GM18499 (cell line): ENCODE data around the gene FER.
A peak's percentile ranks its signal among the peaks of the same experiment; 100 is the strongest.
"Not testable (repeated sequence)": the region's sequence is repeated elsewhere in the genome, so short reads cannot be mapped to it uniquely, and the experiment has no call there.

Experiments used
- ATAC-seq: cut with Tn5 transposase; IDR thresholded peaks from one replicate; pipeline ENCODE4 v1.9.1; 2021; ENCODE audit warnings: moderate number of reproducible peaks; ENCODE audit not compliant: insufficient read depth, unreplicated experiment

FER gene

DNA sequence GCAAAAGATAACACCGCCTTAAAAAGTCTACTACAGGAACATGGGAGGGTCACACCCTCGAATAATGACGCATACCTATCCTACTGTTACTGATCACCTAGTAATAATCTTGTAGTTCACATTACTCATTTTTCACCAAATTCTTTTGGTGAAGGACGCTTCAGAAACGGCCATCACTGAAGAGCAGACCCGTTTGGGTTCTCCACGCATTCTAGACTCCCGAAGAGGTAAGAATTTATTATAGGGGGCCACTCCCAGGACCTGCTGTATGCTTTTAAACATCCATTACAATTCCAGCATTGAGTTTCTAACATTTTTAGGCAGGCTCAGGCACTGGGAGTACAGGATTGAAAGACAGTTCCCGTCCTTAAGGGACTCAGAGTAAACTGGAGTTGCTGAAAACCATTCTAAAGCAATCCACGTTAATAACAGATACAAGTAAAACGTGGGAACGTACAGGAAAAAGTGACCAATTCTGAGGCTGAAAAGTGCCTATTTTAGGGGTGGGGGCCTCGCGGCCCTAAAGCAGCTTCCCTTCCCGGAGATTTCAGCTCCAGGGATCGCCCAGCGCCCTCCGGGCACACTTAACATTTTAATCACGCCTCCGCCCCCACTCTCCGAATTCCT is at the start of gene FER:
FER (plus strand) TSS at position 124 of the 627 bp plus-strand sequence. CDS start 50,286 bp downstream, outside the sequence.
- ATAC-seq = peak; percentile 42

DNA sequence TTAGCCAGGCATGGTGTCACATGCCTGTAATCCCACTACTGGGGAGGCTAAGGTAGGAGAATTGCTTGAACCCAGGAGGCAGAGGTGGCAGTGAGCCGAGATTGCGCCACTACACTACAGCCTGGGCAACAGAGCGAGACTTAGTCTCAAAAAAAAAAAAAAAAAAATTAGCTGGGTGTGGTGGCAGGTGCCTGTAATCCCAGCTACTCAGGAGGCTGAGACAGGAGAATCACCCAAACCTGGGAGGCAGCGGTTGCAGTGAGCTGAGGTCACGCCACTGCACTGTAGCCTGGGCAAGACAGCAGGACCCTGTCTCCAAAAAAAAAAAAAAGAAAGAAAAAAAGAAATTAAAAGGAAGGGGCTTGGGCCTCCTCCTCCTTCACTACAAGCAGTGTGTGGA is 47.3 kb upstream of the FER start:
- not testable (repeated sequence) for ATAC-seq

DNA sequence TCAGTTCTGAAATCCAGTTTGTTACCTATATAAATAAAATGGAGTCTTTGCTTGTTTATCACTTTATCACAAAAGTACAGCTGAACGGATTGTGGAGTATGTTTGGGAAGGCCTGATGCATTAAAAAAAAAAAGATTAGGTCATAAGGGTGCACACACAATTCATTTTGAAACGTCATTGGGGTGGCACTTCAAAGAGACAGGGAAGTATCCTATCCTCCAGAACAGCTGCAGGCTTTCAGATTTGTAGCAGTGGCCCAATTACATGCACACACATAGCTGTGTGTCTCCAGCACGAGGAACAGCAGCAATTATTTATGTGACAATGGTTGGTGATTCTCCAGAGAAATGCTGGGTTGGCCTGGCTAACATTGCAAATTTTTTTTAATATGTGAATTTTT is 46.8 kb upstream of the FER start:
- ATAC-seq = no peak

DNA sequence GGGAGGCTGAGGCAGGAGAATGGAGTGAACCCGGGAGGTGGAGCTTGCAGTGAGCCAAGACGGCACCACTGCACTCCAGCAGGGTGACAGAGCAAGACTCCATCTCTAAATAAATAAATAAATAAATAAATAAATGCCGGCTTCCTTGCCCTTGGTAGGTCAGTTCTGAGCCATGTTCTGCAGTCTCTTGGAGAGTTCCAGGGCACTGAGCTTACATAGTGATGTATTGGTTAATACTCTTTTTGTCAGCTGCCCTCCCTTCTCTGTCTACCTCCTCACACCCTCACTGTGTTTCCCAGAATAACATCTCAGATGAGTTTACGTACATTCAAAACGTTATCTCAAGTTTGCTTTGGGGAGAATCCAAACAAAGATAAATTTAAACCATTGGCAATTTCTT is 45.2 kb upstream of the FER start:
- ATAC-seq = no peak

DNA sequence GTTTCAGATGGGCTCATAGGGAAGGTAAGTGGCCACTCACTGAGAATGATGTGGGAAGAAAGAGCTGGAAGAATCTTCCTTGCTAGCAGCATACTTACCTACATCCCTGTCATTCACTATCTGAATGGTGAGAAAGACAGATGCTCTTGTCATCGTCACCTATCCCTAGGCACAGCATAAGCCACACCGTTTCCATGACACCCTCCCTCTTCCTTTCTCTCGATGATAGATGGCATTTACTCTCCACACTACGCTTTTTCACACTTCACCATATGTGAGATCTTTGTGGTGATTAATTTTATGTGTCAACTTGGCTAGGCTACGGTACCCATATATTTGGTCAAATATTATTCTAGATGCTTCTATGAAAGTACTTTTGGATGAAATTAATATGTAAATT is 44.4 kb upstream of the FER start:
- ATAC-seq = no peak

DNA sequence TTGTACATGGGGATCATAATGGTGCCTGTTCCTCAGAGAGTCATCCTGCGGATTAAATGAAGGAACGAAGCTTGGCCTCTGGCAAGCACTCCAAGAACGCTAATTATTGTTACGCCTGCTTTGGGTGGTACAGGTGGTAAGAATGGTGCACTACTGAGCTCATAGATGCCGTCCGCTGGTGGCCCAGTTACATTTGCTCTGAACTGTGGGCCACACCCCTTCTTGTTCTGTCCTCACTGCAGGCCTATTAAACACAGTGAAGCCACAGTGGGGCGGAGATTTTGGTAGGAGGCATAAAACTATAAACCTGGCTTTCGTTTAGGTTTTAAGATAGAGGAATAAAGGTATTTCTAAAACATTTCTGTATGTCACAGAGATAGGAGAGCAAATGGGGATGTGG is 40.6 kb upstream of the FER start:
- ATAC-seq = no peak

DNA sequence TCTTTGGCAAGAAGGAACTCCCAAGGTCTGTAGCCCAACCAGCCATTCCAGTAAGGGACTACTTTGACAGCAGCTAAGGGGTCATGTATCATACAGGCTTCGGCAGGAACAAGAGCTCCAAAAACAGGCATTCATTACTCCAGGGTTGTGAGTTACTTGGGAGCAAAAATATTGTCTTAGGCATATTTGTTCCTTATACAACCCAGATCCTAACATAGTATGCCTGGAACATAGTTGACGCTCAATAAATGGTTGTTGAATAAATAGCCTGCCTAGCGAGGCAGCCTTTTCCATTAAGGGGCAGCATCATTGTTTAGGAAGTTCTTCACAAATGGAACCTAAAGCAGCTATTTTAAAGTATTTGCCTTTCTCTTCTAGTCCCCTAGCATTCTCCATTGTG is 35.8 kb upstream of the FER start:
- no peak for ATAC-seq

DNA sequence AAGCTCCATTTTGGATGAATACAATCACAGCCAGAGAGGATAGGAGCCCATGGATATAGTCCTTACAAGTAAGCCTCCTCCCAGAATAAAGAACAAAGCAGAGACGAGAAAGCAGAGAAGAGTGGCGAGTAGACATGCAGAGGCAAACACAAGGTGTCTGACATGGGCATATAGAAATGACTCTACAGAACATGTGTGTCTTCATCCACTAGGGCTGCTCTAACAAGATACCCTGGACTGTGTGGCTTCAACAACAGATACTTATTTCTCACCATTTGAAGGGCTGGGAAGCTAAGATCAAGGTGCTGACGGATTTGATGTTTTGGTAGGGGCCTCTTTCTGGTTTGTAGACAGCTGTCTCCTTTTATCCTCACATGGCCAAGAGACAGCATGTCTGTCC is 32.3 kb upstream of the FER start:
- ATAC-seq = no peak

DNA sequence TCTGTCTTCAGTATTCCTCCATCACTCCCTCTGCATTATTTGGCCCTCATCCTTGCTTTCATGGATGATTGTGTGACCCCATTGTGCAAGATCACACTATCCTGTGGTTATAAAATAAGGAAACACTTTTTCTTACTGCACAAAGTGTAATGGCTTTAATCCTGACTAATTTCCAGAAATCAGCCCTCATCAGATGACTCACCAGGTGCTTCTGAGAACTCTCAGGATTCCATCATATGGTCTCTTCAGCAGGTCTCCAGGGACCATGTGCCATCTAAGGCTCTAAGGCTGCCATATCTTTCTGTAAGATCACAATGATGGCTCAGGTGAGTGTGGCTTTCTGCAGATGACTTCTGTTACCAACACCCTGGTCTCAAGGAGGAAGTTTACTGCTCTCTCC is 27.3 kb upstream of the FER start:
- peak; percentile 93 for ATAC-seq

DNA sequence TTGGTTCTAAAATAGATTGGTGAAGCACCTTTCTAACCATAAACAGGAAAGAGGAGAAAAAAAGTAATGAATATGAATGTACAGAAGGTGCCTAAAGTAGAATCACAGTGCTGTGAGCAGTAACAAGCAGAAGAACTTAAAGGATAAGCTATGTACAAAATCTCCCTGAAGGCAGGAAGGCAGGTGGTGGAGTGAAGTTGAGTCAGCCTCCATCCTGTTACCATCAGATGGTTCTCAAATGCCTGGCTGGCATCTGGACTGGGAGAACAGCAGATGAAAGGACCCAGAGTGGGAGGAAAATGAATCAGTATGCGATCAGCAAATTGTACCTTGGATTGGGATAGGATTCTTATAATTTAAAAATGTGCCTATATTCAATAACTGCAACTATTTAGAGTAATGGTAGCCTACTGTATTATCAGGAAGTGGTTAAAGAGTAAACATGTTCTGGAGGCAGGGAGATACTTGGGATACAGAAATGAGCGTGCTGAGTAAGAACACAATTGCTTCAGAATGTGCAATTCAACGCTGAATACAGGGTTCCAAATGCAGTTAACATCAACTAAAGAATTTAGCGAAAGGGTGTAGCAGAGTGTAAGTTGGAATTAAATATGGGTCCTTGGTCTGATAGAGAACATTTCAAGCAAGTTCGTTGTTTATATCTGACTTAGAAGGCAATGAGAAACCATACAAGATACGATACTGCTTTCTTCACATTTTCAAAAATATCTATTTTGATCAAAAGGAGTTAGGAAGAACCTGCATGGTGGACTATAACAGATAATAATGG is 21.1 kb upstream of the FER start:
- no peak for ATAC-seq

DNA sequence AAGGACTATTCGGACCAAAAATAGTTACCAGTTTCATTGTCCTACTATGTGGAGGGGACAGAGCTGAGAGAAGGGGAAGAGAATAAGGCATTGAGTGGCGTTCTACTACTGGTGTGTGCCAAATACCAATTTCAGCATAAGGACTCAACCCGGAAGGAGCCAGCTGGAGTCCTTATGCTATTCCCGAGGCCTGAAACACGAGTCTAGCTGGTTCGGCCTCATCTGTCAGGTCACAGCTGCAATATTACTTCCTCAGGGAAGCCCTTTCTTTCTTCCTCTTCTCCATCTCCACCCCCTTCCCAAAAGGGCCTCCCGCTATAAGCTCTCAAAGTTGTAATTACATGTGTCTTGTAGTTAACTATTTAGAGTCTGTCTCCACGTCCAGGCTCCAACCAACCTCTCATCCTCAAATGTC is 20.5 kb upstream of the FER start:
- no peak for ATAC-seq

DNA sequence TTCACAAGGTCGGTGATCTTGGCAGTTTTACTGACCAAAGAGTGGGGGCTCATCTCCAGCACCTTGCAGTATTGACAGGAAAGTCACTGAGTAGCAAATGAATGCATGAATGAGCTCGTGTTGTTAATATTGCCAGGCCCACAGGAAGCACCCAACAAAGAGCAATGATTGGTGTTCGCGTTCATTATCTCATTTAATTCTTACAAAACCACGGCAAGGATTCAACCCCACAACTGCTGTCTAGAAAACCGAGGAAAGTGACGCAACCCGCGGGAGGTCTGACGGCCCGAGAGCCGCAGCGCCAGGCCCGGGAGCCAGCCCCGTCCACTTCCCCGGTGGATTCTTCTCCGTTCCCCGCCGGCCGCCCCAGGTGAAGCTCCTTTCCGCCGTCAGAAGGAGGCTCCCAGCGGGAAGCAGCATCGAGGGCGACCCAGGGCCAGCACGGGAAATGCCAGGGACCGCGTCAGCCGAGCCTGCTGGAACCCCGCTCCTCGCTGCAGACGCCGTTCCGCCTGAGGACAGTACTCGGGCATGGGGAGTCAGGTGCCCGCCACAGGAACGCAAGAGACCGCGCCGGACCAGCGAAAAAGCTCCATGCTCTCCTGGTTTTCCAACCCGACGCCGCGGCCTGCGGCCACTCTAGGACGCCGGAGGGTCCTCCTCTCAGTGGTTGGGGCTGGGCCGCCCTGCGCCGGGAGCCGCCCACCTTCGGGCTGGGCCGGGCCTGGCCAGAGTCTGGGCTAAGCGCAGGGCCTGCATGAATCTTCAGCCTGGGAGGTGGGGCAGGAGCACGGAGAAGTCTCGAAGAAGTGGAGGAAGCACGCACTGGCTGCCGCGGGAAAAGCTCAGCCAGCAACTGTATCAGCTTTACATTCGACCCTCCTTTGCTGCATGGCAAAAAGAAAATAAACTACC is 19.8 kb upstream of the FER start:
- ATAC-seq = peak; percentile 27

DNA sequence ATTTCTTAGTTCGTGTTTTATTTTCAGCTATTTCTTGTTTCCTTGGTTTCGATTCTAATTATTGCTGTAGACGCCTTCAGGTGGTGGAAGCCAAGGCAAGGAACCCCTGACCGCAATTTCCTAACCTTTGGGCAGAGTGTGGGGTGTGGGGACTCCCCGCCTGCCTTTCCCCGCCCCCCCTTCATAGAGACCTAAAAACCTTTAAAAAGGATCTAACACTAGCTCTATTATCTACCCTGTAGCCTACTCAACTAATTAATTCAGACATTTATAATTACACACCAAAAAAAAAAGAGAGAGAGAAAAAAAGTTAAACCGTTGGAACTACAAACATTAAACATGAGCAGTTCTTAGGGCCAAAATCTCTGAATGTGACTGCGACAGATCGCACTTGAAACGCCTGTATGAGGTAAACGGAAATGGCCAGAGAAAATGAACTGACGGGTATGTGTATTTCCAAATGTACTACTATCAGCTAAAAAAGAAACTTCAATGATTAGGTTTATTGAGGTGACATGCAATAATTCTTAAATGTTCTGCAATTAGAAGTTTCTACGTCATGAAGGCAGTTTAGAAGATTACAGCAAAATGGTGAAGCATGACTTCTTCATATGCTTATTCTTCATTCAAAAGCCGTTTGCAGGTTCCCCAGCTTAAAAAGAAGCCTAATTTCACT is 19.0 kb upstream of the FER start:
- ATAC-seq = no peak

DNA sequence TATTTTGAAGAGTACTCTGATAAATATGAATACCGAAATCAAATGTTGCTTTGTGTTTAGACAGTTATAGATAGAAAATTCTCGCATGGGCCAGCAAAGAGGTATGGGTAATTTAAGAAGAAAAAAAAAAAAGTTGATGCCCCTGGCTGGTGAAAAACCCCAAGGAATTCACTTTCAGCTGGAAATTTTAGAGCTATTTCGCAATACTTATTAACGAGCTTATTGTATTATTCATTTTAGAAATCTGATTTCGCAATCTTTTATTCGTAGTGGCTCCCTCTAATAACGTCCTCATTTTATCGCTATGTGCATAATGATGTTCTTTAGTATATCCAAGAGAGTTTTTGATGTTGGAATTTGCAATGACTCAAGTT is 18.5 kb upstream of the FER start:
- no peak for ATAC-seq

DNA sequence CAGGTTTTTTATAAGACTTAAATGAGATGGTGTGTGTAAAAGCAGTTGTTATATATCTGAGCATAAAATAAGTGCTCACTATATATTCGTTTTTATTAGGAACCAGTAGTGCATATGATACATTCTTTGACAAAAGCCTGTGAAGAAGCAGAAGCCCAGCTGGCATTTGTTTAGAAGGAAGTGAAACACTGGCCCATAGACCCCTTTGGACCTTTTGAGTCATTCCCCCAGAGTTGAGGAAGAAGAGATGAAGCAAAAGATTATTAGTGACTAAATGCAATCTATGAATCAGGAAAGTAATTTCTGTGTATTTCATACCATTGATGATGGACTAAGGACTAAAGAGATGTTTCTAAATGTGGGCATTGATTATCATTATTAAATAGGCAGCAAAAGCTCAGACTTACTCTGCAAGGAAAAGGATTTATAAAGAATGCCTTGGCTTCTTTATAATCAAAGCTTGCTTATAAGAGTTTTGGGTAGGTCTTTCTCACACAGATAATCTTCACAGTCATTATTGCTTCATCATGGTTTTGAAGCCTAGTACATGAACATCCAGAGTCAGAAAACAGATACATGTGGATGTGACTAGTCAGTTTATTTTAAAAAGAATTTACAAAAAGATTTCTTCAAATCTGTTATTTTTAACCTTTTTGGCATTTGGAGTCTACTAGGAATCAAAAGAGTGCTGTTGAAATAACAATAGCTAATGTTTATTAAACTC is 16.9 kb upstream of the FER start:
- peak; percentile 33 for ATAC-seq

DNA sequence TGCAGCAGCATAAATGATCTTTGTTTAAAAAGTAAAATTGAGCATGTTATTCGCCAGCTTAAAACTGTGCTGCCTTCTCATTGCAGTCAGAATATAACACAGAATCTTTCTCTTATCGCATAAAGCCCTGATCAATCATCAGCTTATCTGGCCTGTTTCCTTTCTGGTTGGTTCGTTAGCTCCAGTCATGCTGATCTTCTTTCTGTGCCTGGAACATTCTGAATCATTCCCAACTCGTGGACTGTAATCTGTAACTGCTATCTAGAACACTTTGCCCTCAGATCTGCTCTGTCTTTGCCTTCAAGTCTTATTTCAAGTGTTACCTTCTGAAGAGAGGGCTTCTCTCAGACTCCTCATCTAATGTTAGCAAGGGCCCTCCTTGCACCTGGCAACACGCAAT is 11.9 kb upstream of the FER start:
- ATAC-seq = no peak

DNA sequence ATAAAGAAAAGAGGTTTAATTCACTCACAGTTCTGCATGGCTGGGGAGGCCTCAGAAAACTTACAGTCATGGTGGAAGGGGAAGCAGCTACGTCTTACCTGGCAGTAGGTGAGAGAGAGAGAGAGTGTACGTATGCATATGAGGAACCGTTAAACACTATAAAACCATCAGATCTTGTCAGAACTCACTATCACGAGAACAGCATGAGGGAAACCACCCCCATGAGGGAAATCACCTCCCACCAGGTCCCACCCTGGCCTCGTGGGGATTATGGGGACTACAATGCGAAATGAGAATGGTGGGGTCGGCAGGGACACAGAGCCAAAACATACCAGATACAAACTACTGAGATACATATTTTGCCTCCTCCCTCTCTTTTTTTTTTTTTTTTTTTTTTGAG is 10.8 kb upstream of the FER start:
- no peak for ATAC-seq

DNA sequence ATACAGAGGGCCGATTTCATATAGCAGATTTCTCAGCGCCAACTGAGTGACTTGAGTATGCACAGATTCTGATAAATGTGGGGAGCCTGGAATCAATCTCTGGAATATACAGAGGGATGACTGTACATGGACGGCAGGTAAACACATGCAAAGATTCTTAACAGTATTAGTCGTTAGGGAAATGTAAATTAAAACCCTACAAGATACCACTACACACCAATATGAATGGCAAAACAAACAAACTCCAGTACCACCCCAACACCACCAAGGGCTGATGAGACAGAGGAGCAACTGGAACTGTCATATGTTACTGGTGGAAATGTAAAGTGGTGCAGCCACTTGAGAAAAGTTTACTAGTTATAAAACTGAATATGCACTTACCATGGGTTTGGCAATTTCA is 8.3 kb upstream of the FER start:
- ATAC-seq = no peak

DNA sequence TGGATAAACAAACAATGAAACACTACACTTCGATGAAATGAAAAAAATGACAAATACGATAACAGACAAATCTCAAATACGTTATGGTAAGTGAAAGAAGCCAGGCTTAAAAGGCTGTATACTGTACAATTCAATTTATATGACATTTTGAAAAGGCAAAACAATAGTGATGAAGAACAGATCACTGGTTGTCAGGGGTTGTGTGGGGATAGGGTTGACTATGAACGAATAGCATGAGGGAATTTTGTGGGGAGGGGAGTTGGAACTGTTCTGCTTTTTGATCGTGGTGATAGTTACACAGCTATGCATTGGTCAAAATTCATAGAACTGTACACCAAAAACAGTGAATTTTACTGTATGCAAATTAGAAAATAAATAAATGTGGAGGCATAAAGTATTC is 7.8 kb upstream of the FER start:
- ATAC-seq = no peak

DNA sequence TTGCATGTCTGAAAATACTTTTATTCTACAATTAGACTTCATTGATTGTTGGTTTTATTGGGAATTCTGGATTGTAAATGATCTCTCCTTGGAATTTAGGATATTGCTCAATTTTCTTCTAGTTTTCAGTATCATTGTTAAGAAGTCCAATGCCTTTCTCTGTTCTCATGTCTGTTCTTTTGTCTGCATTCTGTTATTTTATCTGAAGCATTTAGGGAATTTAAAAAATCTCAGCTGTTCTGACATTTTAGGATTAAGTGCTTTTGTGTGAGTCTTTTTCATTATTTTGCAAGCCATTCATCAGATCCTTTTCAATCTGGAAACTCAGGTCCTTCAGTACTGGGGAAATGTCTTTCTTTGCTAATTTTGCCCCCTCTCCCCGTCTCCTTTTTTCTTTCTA is 4.4 kb upstream of the FER start:
- no peak for ATAC-seq
